Mesothelial cell of epicardium (in vitro differentiated cells): ENCODE measurements around the gene BMPR1A. TPM values are rescaled to one million over a fixed set of nuclear protein-coding genes. Genes with fewer than 3 reads are reported as not detected.

ENCODE experiments used
- DNase-seq, 2 experiments: peaks; one replicate each; pipeline ENCODE4 v3.0.0; 2021; ENCODE audit warnings: low spot score in 2 of 2; ENCODE audit not compliant: unreplicated experiment in 2 of 2
- H3K27ac Mint-ChIP-seq: 2 replicates; pipeline ENCODE4 v1.8.0; 2021; ENCODE audit warnings: mixed read lengths
- H3K27me3 Mint-ChIP-seq: 2 replicates; pipeline ENCODE4 v1.8.0; 2021; ENCODE audit warnings: low read depth, mixed read lengths
- H3K36me3 Mint-ChIP-seq: 2 replicates; pipeline ENCODE4 v1.8.0; 2021; ENCODE audit warnings: mixed read lengths
- H3K4me1 Mint-ChIP-seq: 2 replicates; pipeline ENCODE4 v1.8.0; 2021; ENCODE audit warnings: mixed read lengths
- H3K4me3 Mint-ChIP-seq: 2 replicates; pipeline ENCODE4 v1.8.0; 2021; ENCODE audit warnings: mild to moderate bottlenecking, moderate library complexity, mixed read lengths
- H3K9me3 Mint-ChIP-seq: 2 replicates; pipeline ENCODE4 v1.8.0; 2021; ENCODE audit warnings: mixed read lengths
- total RNA-seq: library from RNA; stranded (reverse); gene quantifications from 3 replicates; pipeline ENCODE4 v1.2.1, GENCODE V29; 2021
- TF ChIP-seq, protein P1 (sequence below): fragments of 200-600 bp; sonication (generic); IDR thresholded peaks from one replicate; pipeline ENCODE4 v1.5.0; 2021; ENCODE audit warnings: antibody characterized with exemption; ENCODE audit not compliant: unreplicated experiment

BMPR1A gene
- total RNA-seq, 1 donor from 2014 or later = 100.0 TPM

DNA sequence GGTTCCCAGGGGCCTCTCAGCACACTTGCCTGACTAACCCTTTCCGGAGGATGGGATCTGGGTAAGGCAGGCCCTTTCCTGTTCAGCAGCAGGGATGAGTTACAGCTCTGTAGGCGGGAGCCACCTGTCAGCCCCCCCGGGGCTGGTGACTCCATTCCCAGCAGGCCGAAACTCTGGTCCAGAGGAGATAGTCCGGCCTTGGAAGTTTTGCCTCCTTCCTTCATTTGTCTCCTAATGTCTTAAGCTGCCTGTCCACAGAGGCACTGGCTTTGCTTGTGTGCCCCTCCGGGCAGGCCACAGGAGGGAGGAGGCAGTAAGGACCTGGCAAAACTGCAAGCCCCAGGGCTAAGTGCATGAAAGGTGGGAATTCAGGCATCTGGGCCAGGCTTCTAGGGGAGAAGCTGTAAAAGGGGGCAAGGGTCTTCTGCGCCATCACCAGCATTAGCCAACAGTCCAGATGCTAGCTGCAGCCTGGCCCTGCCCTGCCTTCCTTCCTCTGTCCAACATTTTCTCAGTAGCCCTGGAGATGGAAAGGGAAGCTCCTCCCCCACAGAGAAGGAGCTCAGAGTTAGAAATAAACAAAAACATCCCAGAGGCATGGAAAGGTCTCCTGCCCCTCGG, 213.1 kb downstream of the BMPR1A start:
- peak in 1 of 2 experiments; percentile 37 for DNase-seq
- peak overlapping the region; percentile 25 for H3K27ac Mint-ChIP-seq
- no peaks in the 10 kb centered on the region for H3K36me3 Mint-ChIP-seq
- H3K4me3 Mint-ChIP-seq = peak overlapping the region; percentile 83
- H3K27me3 Mint-ChIP-seq = peaks cover 7% of the 10 kb centered on the region
- H3K9me3 Mint-ChIP-seq = no peaks in the 10 kb centered on the region
- TF ChIP-seq, protein P1, sequence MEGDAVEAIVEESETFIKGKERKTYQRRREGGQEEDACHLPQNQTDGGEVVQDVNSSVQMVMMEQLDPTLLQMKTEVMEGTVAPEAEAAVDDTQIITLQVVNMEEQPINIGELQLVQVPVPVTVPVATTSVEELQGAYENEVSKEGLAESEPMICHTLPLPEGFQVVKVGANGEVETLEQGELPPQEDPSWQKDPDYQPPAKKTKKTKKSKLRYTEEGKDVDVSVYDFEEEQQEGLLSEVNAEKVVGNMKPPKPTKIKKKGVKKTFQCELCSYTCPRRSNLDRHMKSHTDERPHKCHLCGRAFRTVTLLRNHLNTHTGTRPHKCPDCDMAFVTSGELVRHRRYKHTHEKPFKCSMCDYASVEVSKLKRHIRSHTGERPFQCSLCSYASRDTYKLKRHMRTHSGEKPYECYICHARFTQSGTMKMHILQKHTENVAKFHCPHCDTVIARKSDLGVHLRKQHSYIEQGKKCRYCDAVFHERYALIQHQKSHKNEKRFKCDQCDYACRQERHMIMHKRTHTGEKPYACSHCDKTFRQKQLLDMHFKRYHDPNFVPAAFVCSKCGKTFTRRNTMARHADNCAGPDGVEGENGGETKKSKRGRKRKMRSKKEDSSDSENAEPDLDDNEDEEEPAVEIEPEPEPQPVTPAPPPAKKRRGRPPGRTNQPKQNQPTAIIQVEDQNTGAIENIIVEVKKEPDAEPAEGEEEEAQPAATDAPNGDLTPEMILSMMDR = no peak
- H3K4me1 Mint-ChIP-seq = peaks cover 50% of the 10 kb centered on the region

DNA sequence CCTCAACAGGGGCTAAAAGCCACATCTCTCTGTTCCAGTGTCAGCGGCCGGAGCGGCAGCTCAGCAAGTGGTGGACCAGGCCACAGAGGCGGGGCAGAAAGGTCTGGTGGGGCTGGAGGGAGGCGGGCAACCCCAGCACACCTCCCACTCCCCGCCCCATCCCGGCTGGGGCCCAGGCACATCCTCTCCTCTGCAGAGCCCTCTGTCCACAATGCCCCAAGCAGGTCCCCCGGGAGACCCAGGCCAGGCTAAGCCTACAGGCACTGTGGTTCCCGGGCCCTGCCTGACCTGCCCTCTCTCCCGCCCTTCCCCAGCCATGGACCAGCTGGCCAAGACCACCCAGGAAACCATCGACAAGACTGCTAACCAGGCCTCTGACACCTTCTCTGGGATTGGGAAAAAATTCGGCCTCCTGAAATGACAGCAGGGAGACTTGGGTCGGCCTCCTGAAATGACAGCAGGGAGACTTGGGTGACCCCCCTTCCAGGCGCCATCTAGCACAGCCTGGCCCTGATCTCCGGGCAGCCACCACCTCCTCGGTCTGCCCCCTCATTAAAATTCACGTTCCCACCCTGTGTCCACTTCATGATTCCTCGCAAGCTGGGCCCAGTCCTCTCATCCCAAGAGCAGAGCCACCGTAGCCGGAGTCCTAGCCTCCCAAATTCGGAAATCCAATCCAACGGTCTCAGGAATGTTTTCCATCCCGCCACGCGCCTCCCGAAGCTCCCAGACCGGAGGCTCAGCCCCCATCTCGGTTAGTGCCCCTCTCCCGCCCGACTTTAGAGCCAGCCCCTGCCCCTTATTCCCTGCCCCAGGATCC, 214.0 kb downstream of the BMPR1A start:
- Mint-ChIP-seq H3K27me3 (peaks cover 7% of the 10 kb centered on the region), H3K4me1 (peaks cover 51% of the 10 kb centered on the region), H3K4me3 (peak overlapping the region; percentile 83), H3K9me3 (no peaks in the 10 kb centered on the region), H3K36me3 (no peaks in the 10 kb centered on the region), H3K27ac (peak overlapping the region; percentile 77)
- TF ChIP-seq, protein P1 = no peak
- DNase-seq = no peak

DNA sequence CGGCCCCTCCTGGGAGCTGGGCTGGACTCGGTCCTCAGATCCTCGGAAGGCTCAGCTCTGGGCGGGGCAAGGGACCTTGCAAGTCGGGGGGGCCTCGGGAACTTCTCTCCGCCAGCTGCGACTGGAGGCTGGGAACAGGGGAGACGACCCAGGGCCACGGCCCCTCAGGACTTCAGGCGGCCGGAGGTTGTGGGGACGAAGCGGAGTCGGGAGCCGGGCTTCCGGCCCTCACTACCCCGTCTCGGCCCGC, 214.5 kb downstream of the BMPR1A start:
- Mint-ChIP-seq H3K4me1 (peaks cover 46% of the 10 kb centered on the region), H3K27me3 (peaks cover 7% of the 10 kb centered on the region)

DNA sequence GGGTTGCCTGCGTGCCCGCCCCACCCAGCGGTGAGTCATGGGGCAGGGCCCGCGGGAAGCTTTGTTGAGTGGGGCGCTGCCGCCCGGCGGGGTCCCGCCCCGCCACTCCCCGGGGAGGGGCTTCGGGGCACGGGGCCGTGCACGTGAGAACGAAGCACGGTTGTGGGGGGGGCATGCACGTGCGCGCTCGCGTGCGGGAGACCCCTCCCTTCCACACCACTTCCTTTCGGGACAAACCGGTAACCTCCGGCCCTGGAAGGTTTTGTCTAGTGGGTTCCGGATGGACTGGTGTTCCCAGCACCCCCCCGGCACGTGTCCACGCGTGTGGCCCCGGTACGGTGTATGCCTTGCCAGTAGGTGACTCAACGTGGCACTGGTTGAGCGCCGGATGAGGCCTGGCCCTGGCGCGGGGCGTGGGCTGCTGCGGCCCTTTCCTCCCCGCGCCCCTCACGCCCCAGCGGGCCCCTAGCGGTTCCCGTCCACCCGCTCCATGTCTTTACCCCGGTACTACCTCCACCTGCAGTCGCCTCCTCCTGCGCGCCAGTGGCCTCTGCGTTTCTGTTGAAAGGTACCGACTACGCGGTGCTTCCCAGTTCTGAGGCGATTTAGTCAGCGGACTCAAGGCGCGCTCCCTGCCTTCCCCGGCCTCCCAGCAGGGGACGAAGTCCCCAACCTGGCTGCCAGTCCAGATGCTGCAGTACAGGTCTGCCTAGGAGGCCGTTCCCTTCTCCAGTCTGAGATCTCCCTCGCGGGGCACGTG, 215.0 kb downstream of the BMPR1A start:
- H3K9me3 Mint-ChIP-seq = no peaks in the 10 kb centered on the region
- TF ChIP-seq, protein P1 = no peak
- H3K4me1 Mint-ChIP-seq = peaks cover 41% of the 10 kb centered on the region
- DNase-seq = peak; percentile 66 to 84
- H3K27me3 Mint-ChIP-seq = peaks cover 7% of the 10 kb centered on the region
- no peaks in the 10 kb centered on the region for H3K36me3 Mint-ChIP-seq
- H3K27ac Mint-ChIP-seq = peak overlapping the region; percentile 98
- peak overlapping the region; percentile 83 for H3K4me3 Mint-ChIP-seq

More for the DNA sequence above, 214.5 kb downstream of the BMPR1A start:
- TF ChIP-seq, protein P1 = no peak
- no peaks in the 10 kb centered on the region for H3K36me3 Mint-ChIP-seq
- no peaks in the 10 kb centered on the region for H3K9me3 Mint-ChIP-seq
- DNase-seq = no peak
- H3K27ac Mint-ChIP-seq = peak overlapping the region; percentile 77
- peak overlapping the region; percentile 83 for H3K4me3 Mint-ChIP-seq

DNA sequence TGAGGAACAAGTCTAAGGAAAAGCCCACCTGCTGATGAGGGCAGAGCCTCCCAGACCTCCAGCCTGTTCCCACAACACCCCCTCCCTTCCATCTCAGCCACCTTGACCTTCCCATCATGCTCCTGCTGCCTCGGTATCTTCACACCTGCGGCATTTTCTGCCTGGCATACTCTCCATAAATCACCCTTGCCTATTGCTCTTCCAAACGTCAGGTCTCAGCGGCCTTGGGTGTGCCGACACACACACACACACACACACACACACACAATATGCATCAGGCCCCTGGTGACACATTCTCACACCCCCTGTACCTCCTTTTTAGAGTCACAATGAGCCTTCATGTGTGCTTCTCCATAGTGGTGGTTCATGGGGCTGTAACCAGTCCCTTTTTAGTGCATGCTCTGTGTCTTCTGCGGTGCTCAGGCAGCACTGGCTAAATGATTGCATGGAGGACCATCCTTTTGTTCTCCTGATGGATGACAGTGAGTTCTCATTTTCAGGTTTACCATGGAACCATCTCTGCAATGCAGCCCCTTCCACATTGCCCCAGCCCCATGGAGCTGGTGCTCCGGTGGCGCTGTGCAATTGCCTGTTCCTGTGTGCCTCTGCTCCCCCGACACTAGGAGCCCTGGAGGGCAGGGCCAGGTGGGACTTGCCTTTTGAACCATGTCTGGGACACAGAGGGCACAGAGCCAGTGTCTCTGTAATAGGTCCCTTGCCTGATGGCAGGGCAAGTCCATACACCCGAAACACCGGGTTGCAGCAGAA, 216.4 kb downstream of the BMPR1A start:
- TF ChIP-seq, protein P1 = no peak
- Mint-ChIP-seq H3K27me3 (peaks cover 7% of the 10 kb centered on the region), H3K4me3 (peak overlapping the region; percentile 22)

More for the DNA sequence above, 216.4 kb downstream of the BMPR1A start:
- Mint-ChIP-seq H3K27ac (peak overlapping the region; percentile 63), H3K4me1 (peaks cover 38% of the 10 kb centered on the region), H3K36me3 (no peaks in the 10 kb centered on the region), H3K9me3 (no peaks in the 10 kb centered on the region)
- no peak for DNase-seq
